Uterus (tissue), 4 donors: ENCODE data around the gene CACNA2D1. TPM values are rescaled to one million over a fixed set of nuclear protein-coding genes. Genes with fewer than 3 reads are reported as not detected.

Source experiments
- DNase-seq, 2 donors: peaks; one replicate each; pipeline ENCODE4 v3.0.0-alpha.2; 2019 to 2020
- H3K27ac ChIP-seq, 2 donors: fragments of 200-600 bp; sonication (generic); 1 replicate in 1 of 2; 2 replicates in 1 of 2; pipeline ENCODE4 v1.5.1; 2016 to 2018
- H3K27me3 ChIP-seq, 2 donors: fragments of 200-600 bp; sonication (generic); one replicate each; pipeline ENCODE4 v1.5.1; 2018 to 2019; ENCODE audit warnings: control low read depth in 1 of 2
- H3K36me3 ChIP-seq, 2 donors: fragments of 200-600 bp; sonication (generic); one replicate each; pipeline ENCODE4 v1.5.1; 2019; ENCODE audit warnings: control low read depth in 1 of 2
- H3K4me1 ChIP-seq, 2 donors: fragments of 200-600 bp; sonication (generic); one replicate each; pipeline ENCODE4 v1.5.1; 2018 to 2019; ENCODE audit warnings: control low read depth in 1 of 2
- H3K4me3 ChIP-seq, 2 donors: fragments of 200-600 bp; sonication (generic); 1 replicate in 1 of 2; 2 replicates in 1 of 2; pipeline ENCODE4 v1.5.1; 2018 to 2019; ENCODE audit warnings: mild to moderate bottlenecking in 1 of 2
- H3K9me3 ChIP-seq, 2 donors: fragments of 200-600 bp; sonication (generic); one replicate each; pipeline ENCODE4 v1.5.1; 2019; ENCODE audit warnings: control low read depth in 1 of 2
- POLR2A ChIP-seq, 2 donors: fragments of 450-650 bp; IDR thresholded peaks; one replicate each; pipeline ENCODE4 v1.6.1; 2016; ENCODE audit warnings: antibody characterized with exemption in 2 of 2, mild to moderate bottlenecking in 1 of 2, moderate library complexity in 1 of 2
- intact Hi-C: fragments of 100-400 bp; cut with DNase I; formaldehyde crosslinking; loops from one replicate; pipeline ENCODE4 v1.15.1; 2023; ENCODE audit warnings: low total_unique reads
- total RNA-seq, 4 donors: library from RNA; depleted of rRNA in 3 of 4; stranded (reverse); fragments of >200 nt in 3 of 4; gene quantifications; one replicate each; pipeline versions ENCODE4 v1.1.0 to v1.2.4, GENCODE V29; 2014 to 2023
- TF ChIP-seq, protein P1 (sequence below), 4 experiments: fragments of 200-600 bp in 2 of 4; fragments of 450-650 bp in 2 of 4; sonication (generic) in 2 of 4; IDR thresholded peaks; one replicate each; pipeline ENCODE4 v1.5.1; 2016 to 2019; ENCODE audit warnings: antibody characterized with exemption in 4 of 4, mild to moderate bottlenecking in 2 of 4, moderate library complexity in 1 of 4
- donor health status: DM: yes; HTN: yes; CAD: no.

The CACNA2D1 gene
- total RNA-seq, 4 donors from 2014 or later = 30.1 to 54.1 (median 43.6) TPM

DNA sequence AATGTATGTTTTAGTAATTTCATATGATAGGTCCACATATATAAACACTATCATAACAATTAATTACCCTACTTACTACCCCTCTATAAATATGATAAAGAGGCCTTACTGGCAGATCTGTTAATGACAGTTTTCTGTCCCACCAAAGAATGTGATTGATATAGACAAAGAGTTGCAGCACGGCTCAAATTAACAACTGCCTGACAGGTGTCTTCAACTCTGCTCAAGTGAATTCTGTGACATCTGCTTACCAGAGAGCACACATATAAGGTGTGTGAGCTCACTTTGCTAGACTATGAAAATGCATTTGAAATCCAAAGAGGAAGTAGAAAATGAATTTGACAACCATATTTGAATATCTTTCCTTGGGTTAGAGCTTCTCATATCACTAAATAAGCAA is 36.6 kb downstream of the CACNA2D1 start:
- Histone ChIP-seq H3K27ac (no peak overlapping the region), H3K36me3 (no peaks in the 10 kb centered on the region), H3K27me3 (no peaks in the 10 kb centered on the region), H3K4me1 (no peaks in the 10 kb centered on the region), H3K4me3 (no peak overlapping the region), H3K9me3 (no peaks in the 10 kb centered on the region)
- intact Hi-C loops = no loop called here
- TF ChIP-seq POLR2A (IDR thresholded peaks at IDR 0.05) = no peak
- TF ChIP-seq, protein P1, sequence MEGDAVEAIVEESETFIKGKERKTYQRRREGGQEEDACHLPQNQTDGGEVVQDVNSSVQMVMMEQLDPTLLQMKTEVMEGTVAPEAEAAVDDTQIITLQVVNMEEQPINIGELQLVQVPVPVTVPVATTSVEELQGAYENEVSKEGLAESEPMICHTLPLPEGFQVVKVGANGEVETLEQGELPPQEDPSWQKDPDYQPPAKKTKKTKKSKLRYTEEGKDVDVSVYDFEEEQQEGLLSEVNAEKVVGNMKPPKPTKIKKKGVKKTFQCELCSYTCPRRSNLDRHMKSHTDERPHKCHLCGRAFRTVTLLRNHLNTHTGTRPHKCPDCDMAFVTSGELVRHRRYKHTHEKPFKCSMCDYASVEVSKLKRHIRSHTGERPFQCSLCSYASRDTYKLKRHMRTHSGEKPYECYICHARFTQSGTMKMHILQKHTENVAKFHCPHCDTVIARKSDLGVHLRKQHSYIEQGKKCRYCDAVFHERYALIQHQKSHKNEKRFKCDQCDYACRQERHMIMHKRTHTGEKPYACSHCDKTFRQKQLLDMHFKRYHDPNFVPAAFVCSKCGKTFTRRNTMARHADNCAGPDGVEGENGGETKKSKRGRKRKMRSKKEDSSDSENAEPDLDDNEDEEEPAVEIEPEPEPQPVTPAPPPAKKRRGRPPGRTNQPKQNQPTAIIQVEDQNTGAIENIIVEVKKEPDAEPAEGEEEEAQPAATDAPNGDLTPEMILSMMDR (IDR thresholded peaks at IDR 0.05) = no peak
- DNase-seq = no peak

DNA sequence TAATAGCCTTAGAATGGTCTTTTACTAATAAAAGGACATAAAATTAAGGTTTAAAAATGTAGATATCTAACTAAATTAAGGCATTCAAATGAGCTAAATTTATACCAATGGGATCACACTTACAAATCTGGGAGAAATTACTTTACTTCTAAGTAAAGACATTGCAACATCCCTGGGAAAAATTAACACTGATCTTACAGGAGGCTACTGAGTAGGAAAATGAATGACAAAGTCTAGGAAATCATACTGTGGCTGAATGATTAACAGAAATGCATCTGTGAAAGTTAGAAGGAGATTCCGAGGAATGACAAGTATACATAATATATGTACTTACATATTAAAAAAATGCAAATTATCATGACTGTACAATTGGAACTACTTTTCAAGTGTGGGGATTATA is 38.3 kb downstream of the CACNA2D1 start:
- Histone ChIP-seq H3K27me3 (no peaks in the 10 kb centered on the region), H3K4me1 (no peaks in the 10 kb centered on the region), H3K4me3 (no peak overlapping the region), H3K36me3 (no peaks in the 10 kb centered on the region), H3K9me3 (no peaks in the 10 kb centered on the region), H3K27ac (no peak overlapping the region)
- no peak for DNase-seq
- intact Hi-C loops = no loop called here
- TF ChIP-seq, protein P1 (IDR thresholded peaks at IDR 0.05) = no peak
- no peak for TF ChIP-seq POLR2A (IDR thresholded peaks at IDR 0.05)

DNA sequence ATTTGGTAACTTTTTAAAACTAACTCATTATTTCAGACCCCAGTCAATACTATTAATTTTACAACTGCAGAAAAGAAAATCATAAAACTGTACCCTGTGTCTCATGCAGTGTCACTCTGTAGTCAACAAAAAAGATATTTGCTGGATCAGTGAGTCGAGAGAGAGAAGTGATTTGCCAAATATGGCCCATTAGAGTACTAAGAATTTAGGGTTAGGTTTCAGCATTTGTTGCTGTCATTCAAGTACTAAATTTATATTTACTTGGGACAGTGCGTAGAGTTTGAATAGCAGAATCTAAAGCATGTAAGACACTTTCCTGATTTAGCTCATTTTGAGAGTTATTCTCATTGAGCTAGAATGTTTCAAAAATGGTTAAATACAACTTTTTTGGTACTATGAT is 38.9 kb downstream of the CACNA2D1 start:
- intact Hi-C loops = no loop called here
- no peak overlapping the region for H3K4me3 ChIP-seq
- TF ChIP-seq, protein P1 (IDR thresholded peaks at IDR 0.05) = no peak
- no peak for TF ChIP-seq POLR2A (IDR thresholded peaks at IDR 0.05)

DNA sequence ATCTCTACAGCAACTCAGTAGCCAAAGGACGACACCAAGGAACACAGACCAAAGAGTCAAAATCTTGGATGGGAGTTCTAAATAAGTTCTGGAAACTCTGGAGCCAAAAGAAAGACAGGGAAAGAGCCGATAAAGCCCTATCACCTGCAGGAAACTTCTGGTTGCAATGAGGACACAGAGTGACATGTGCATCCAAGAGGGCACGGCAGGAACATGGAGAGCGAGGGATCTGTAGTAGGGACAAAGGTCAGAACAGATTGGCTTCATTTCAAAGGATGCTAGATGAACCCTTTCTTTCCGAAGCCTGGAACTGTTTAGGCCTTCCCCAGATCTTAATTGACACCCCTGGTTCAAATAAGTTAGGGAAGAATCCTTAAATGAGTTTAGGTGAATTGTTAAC is 39.5 kb downstream of the CACNA2D1 start:
- no peak overlapping the region for H3K27ac ChIP-seq
- no peaks in the 10 kb centered on the region for H3K36me3 ChIP-seq

More for the DNA sequence above, 38.9 kb downstream of the CACNA2D1 start:
- no peaks in the 10 kb centered on the region for H3K27me3 ChIP-seq
- no peaks in the 10 kb centered on the region for H3K9me3 ChIP-seq
- DNase-seq = no peak
- no peaks in the 10 kb centered on the region for H3K36me3 ChIP-seq
- H3K27ac ChIP-seq = no peak overlapping the region
- H3K4me1 ChIP-seq = no peaks in the 10 kb centered on the region

DNA sequence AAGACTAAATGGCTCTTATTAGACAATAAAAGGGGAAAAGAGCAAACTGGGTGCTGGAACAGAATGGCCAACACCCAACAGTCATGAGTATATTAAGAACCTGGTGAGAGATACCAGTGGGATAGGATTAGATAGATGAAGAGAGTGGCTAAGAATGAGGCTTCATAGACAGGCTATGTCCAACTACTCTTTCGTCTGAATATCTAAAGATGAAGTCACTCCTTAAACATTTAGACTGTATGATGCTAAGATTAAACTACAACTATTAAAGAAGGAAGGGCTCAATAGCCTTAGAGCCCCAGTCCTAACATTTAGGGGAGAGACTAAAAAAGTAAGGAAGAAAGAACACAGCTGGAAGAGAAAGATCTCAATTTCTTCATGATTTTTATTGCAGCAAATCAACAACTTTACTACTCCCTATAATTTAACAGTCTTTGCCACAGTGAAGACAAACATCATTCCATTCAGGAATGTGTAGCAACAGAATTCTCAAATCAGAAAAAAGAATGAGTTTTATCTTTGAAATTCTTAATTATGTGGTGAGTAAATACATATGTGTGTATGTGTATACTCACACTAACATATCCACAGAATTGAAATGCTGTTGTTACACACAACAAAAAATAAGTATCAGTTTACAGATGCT is 45.6 kb downstream of the CACNA2D1 start:
- Histone ChIP-seq H3K4me1 (no peaks in the 10 kb centered on the region), H3K27me3 (no peaks in the 10 kb centered on the region)
- intact Hi-C loops = no loop called here

More for the DNA sequence above, 39.5 kb downstream of the CACNA2D1 start:
- TF ChIP-seq, protein P1 (IDR thresholded peaks at IDR 0.05) = no peak
- TF ChIP-seq POLR2A (IDR thresholded peaks at IDR 0.05) = no peak
- Histone ChIP-seq H3K9me3 (no peaks in the 10 kb centered on the region), H3K4me1 (no peaks in the 10 kb centered on the region), H3K27me3 (no peaks in the 10 kb centered on the region), H3K4me3 (no peak overlapping the region)
- no peak for DNase-seq
- intact Hi-C loops = no loop called here

More for the DNA sequence above, 45.6 kb downstream of the CACNA2D1 start:
- H3K36me3 ChIP-seq = no peaks in the 10 kb centered on the region
- no peaks in the 10 kb centered on the region for H3K9me3 ChIP-seq
- no peak for DNase-seq
- no peak overlapping the region for H3K27ac ChIP-seq
- TF ChIP-seq, protein P1 (IDR thresholded peaks at IDR 0.05) = no peak
- no peak for TF ChIP-seq POLR2A (IDR thresholded peaks at IDR 0.05)
- H3K4me3 ChIP-seq = no peak overlapping the region
